K562 (cell line): ENCODE data around the gene FAM149A. TPM values are rescaled to one million over a fixed set of nuclear protein-coding genes. Genes with fewer than 3 reads are reported as not detected.

ENCODE experiments used
- SETDB1 ChIP-seq: IDR thresholded peaks from one replicate; pipeline ENCODE4 v1.6.1; 2012; ENCODE audit warnings: low read length, control low read depth, inconsistent platforms
- WHSC1 ChIP-seq: IDR thresholded peaks from one replicate; pipeline ENCODE4 v1.6.1; 2012; ENCODE audit warnings: low read length, control low read depth, inconsistent platforms
- polyA plus RNA-seq, 8 experiments: library from polyadenylated mRNA; depleted of rRNA in 4 of 8; stranded (reverse) in 5 of 8; unstranded in 3 of 8; fragments of >200 nt; fragmentation: Nextera tagmentation in 2 of 8; fragmentation: Illumina TruSeq in 1 of 8; extraction: Ambion mirVana in 2 of 8; extraction: Trizol in 1 of 8; gene quantifications; 2 replicates each; pipeline versions ENCODE4 v1.2.1 to v1.2.3, GENCODE V29; 2011 to 2014; ENCODE audit warnings: inconsistent platforms in 1 of 8, missing spikeins in 1 of 8
- total RNA-seq, 7 experiments: library from RNA; depleted of rRNA in 6 of 7; stranded (reverse); fragments of >200 nt in 6 of 7; fragmentation: Illumina TruSeq in 2 of 7; extraction: Trizol in 2 of 7; gene quantifications; 2 replicates each; pipeline versions ENCODE4 v1.2.1 to v1.2.3, GENCODE V29; 2011 to 2021; ENCODE audit warnings: low replicate concordance in 1 of 7
- TF ChIP-seq, protein P1 (sequence below), 2 experiments: fragments of 450-650 bp; IDR thresholded peaks; 2 replicates each; pipeline ENCODE4 v1.6.1; 2016; ENCODE audit warnings: mild to moderate bottlenecking in 2 of 2, borderline replicate concordance in 1 of 2, low read depth in 1 of 2, moderate library complexity in 1 of 2
- TF ChIP-seq, protein P2 (sequence below): fragments of 150-350 bp; IDR thresholded peaks from 2 replicates; pipeline ENCODE4 v1.6.1; 2014; ENCODE audit warnings: low read depth, mild to moderate bottlenecking, low read length, borderline replicate concordance
- TF ChIP-seq, protein P3 (sequence below): IDR thresholded peaks from 2 replicates; pipeline ENCODE4 v1.6.1; 2011; ENCODE audit not compliant: insufficient read length; ENCODE audit errors: extremely low read depth

FAM149A gene
- total and polyA plus RNA-seq, 9 of the 15 experiments (the other 6 are each of a cell fraction or from before 2014, with no cell fraction given): not detected

DNA sequence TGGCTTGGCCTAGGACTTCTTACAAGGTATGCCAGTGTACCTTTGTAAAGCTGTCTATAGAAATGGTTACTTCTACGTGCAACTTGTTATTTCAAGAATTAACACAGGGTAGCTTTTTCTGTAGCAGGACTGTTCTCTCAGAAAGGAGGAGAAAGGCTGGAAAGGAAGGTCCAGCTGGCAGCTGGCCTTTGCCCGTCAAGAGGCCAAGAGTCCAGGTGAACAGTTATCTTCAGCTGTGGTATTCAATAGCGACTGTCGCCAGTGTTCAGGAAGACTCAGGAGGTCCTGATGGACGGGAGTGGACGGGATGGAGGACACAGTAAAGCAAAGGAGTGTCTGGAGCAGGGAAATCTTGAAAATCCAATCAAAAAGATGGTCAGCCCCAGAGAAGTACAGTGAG lies 91.6 kb downstream of the FAM149A start (continued):
- TF ChIP-seq, protein P1, sequence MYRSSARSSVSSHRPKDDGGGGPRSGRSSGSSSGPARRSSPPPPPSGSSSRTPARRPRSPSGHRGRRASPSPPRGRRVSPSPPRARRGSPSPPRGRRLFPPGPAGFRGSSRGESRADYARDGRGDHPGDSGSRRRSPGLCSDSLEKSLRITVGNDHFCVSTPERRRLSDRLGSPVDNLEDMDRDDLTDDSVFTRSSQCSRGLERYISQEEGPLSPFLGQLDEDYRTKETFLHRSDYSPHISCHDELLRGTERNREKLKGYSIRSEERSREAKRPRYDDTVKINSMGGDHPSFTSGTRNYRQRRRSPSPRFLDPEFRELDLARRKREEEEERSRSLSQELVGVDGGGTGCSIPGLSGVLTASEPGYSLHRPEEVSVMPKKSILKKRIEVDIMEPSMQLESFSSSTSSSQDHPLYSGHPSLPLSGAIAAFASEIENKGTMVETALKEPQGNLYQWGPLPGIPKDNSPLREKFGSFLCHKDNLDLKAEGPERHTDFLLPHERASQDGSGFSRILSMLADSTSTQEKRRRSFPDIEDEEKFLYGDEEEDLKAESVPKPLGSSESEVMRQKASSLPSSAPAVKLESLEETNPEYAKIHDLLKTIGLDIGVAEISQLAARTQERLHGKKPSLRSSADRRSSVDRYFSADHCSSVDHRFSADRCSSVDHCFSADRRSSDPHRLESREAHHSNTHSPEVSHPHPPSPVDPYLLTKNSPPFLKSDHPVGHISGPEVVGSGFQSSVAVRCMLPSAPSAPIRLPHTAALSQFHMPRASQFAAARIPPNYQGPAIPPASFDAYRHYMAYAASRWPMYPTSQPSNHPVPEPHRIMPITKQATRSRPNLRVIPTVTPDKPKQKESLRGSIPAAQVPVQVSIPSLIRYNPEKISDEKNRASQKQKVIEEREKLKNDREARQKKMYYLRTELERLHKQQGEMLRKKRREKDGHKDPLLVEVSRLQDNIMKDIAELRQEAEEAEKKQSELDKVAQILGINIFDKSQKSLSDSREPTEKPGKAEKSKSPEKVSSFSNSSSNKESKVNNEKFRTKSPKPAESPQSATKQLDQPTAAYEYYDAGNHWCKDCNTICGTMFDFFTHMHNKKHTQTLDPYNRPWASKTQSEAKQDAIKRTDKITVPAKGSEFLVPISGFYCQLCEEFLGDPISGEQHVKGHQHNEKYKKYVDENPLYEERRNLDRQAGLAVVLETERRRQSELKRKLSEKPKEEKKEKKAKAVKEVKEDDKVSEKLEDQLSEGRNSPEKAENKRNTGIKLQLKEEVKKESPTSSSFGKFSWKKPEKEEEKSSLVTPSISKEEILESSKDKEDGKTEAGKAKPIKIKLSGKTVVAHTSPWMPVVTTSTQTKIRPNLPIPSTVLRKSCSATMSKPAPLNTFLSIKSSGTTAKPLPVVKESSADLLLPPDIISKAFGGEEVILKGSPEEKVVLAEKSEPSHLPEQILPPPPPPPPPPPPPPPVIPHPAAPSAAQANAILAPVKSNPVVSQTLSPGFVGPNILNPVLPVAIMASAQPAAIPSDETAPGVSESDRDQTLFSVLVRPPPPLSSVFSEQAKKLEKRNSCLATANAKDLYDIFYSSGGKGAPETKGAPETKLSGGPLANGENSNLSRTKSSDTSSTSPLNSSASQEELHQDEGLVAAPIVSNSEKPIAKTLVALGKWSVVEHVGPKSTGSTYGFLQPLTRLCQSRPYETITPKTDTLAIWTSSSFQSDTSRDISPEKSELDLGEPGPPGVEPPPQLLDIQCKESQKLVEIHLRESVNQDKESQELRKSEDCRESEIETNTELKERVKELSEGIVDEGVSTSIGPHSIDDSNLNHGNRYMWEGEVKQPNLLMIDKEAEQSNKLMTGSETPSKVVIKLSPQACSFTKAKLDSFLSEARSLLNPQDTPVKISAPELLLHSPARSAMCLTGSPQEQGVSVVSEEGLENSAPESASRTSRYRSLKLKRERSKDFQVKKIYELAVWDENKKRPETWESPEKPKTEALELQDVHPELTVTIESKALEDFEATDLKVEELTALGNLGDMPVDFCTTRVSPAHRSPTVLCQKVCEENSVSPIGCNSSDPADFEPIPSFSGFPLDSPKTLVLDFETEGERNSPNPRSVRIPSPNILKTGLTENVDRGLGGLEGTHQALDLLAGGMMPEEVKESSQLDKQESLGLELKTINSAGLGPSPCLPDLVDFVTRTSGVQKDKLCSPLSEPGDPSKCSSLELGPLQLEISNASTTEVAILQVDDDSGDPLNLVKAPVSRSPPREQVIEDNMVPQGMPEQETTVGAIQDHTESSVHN (IDR thresholded peaks at IDR 0.05; ENCODE audit: borderline replicate concordance in 1 of 2, low read depth in 1 of 2): no peak
- TF ChIP-seq WHSC1 (no peak), SETDB1 (no peak)
- TF ChIP-seq, protein P2, sequence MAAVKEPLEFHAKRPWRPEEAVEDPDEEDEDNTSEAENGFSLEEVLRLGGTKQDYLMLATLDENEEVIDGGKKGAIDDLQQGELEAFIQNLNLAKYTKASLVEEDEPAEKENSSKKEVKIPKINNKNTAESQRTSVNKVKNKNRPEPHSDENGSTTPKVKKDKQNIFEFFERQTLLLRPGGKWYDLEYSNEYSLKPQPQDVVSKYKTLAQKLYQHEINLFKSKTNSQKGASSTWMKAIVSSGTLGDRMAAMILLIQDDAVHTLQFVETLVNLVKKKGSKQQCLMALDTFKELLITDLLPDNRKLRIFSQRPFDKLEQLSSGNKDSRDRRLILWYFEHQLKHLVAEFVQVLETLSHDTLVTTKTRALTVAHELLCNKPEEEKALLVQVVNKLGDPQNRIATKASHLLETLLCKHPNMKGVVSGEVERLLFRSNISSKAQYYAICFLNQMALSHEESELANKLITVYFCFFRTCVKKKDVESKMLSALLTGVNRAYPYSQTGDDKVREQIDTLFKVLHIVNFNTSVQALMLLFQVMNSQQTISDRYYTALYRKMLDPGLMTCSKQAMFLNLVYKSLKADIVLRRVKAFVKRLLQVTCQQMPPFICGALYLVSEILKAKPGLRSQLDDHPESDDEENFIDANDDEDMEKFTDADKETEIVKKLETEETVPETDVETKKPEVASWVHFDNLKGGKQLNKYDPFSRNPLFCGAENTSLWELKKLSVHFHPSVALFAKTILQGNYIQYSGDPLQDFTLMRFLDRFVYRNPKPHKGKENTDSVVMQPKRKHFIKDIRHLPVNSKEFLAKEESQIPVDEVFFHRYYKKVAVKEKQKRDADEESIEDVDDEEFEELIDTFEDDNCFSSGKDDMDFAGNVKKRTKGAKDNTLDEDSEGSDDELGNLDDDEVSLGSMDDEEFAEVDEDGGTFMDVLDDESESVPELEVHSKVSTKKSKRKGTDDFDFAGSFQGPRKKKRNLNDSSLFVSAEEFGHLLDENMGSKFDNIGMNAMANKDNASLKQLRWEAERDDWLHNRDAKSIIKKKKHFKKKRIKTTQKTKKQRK: no peak
- TF ChIP-seq, protein P3, sequence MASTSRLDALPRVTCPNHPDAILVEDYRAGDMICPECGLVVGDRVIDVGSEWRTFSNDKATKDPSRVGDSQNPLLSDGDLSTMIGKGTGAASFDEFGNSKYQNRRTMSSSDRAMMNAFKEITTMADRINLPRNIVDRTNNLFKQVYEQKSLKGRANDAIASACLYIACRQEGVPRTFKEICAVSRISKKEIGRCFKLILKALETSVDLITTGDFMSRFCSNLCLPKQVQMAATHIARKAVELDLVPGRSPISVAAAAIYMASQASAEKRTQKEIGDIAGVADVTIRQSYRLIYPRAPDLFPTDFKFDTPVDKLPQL: no peak
